Measurements from ENCODE around the gene WNT7A. TPM values are rescaled to one million over a fixed set of nuclear protein-coding genes. Genes with fewer than 3 reads are reported as not detected.

The WNT7A gene
- polyA plus RNA-seq, 4 donors = 0.01 TPM; not detected in 3

DNA sequence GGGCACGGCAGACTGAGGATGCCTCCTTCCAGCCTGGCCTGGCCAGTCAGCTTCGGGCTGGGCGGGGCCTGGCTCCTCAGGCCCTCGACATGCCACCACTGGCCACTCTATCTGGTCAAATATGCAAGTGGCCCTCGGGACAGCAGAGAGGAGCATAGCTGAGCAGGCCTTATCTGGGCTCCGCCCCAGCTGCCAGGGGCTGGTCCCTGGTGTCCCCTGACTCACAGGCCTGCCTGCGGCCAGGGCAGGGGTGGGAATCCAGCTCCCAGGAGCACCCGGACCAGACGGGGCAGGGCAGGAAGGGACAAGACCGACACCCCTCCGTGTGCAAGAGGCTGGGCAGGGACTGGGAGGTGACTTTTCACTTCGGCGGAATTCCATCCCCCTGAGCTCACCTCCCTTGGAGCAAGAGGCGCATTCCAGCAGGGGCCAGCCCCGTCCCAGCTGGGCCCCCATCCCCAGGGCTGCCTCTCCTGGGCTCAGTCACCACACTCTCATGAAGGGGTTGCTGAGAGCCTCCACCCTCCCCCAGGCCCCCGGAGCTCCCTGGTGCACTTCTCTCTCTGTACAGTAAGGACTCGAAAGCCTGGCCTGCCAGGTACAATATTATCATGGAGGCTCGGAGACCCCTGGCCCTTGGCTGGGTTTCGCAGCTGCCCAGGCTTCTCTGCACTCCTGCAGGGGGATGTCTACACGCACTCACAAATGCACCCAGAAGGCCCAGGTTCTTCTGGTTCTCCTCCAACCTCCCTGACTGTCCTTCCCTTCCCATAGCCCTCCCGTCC, 29.5 kb downstream of the WNT7A start:
- Histone ChIP-seq H3K9me3 (ENCODE audit: control insufficient read depth in 2 of 2, insufficient read depth in 1 of 2, low read depth in 1 of 2, low read length in 1 of 2) (no peaks in the 10 kb centered on the region), H3K4me1 (ENCODE audit: control insufficient read depth in 3 of 3, insufficient read depth in 2 of 3, low read depth in 1 of 3, low read length in 2 of 3) (no peaks in the 10 kb centered on the region), H3K4me3 (ENCODE audit: low read depth in 1 of 3, low read length in 3 of 3) (no peak overlapping the region), H3K27ac (ENCODE audit: low read depth in 1 of 3, low read length in 2 of 3) (no peak overlapping the region), H3K36me3 (ENCODE audit: control insufficient read depth in 3 of 3, insufficient read depth in 2 of 3, low read depth in 1 of 3, low read length in 3 of 3) (no peaks in the 10 kb centered on the region), H3K27me3 (ENCODE audit: control insufficient read depth in 3 of 3, insufficient read depth in 3 of 3, low read length in 3 of 3) (peaks cover 0 to 6% (median 0%) of the 10 kb centered on the region in 3 donors)
- DNase-seq (no peak), FAIRE-seq (no peak)
- WGBS, 3 donors = 48 to 57% (median 49%) methylated on average over 21 of the region's 21 CpGs

GRCh38 chr3:13849018-13849417, 30.9 kb downstream of the WNT7A start:
- no peaks in the 10 kb centered on the region for H3K9me3 ChIP-seq (ENCODE audit: control insufficient read depth in 2 of 2, insufficient read depth in 1 of 2, low read depth in 1 of 2, low read length in 1 of 2)
- H3K36me3 ChIP-seq (ENCODE audit: control insufficient read depth in 3 of 3, insufficient read depth in 2 of 3, low read depth in 1 of 3, low read length in 3 of 3) = no peaks in the 10 kb centered on the region
- no peak overlapping the region for H3K4me3 ChIP-seq (ENCODE audit: low read depth in 1 of 3, low read length in 3 of 3)
- H3K27me3 ChIP-seq (ENCODE audit: control insufficient read depth in 3 of 3, insufficient read depth in 3 of 3, low read length in 3 of 3) = peaks cover 0 to 15% (median 0%) of the 10 kb centered on the region in 3 donors
- 70 to 79% (median 75%) methylated on average over 5 of the region's 5 CpGs for WGBS, 3 donors
- DNase-seq = no peak
- no peak overlapping the region for H3K27ac ChIP-seq (ENCODE audit: low read depth in 1 of 3, low read length in 2 of 3)
- FAIRE-seq = no peak
- H3K4me1 ChIP-seq (ENCODE audit: control insufficient read depth in 3 of 3, insufficient read depth in 2 of 3, low read depth in 1 of 3, low read length in 2 of 3) = no peaks in the 10 kb centered on the region

GRCh38 chr3:13846716-13847570, 32.9 kb downstream of the WNT7A start:
- Histone ChIP-seq H3K4me3 (ENCODE audit: low read depth in 1 of 3, low read length in 3 of 3) (no peak overlapping the region), H3K27me3 (ENCODE audit: control insufficient read depth in 3 of 3, insufficient read depth in 3 of 3, low read length in 3 of 3) (peaks cover 0 to 15% (median 0%) of the 10 kb centered on the region in 3 donors), H3K4me1 (ENCODE audit: control insufficient read depth in 3 of 3, insufficient read depth in 2 of 3, low read depth in 1 of 3, low read length in 2 of 3) (no peaks in the 10 kb centered on the region), H3K9me3 (ENCODE audit: control insufficient read depth in 2 of 2, insufficient read depth in 1 of 2, low read depth in 1 of 2, low read length in 1 of 2) (no peaks in the 10 kb centered on the region), H3K27ac (ENCODE audit: low read depth in 1 of 3, low read length in 2 of 3) (no peak overlapping the region), H3K36me3 (ENCODE audit: control insufficient read depth in 3 of 3, insufficient read depth in 2 of 3, low read depth in 1 of 3, low read length in 3 of 3) (no peaks in the 10 kb centered on the region)
- DNase-seq (no peak), FAIRE-seq (no peak)
- WGBS, 3 donors = 68 to 71% (median 68%) methylated on average over 15 to 16 of the region's 16 CpGs

DNA sequence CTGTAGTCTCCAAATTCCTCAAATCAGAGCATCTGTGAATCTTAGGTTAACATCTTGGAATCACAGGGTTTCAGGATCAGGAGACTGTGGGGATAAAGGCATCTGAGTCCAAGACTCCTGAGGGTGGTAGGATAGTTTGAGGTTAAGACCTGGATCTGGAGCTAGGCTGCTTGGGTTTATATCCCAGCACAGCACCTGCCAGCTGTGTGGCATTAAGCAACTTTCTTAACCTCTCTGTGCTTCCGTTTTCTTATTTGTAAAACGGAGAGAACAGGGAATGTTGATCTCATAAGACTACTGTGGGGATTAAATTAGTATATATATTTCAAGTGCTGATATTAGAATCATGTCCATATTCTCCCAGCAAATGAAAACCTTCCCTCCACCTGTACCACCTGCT, 33.6 kb downstream of the WNT7A start:
- WGBS, 3 donors = 79 to 84% (median 80%) methylated on average over 2 of the region's 2 CpGs
- Histone ChIP-seq H3K27ac (ENCODE audit: low read depth in 1 of 3, low read length in 2 of 3) (no peak overlapping the region), H3K27me3 (ENCODE audit: control insufficient read depth in 3 of 3, insufficient read depth in 3 of 3, low read length in 3 of 3) (peaks cover 0 to 15% (median 0%) of the 10 kb centered on the region in 3 donors), H3K36me3 (ENCODE audit: control insufficient read depth in 3 of 3, insufficient read depth in 2 of 3, low read depth in 1 of 3, low read length in 3 of 3) (no peaks in the 10 kb centered on the region), H3K4me3 (ENCODE audit: low read depth in 1 of 3, low read length in 3 of 3) (no peak overlapping the region), H3K9me3 (ENCODE audit: control insufficient read depth in 2 of 2, insufficient read depth in 1 of 2, low read depth in 1 of 2, low read length in 1 of 2) (no peaks in the 10 kb centered on the region), H3K4me1 (ENCODE audit: control insufficient read depth in 3 of 3, insufficient read depth in 2 of 3, low read depth in 1 of 3, low read length in 2 of 3) (no peaks in the 10 kb centered on the region)
- FAIRE-seq = no peak
- DNase-seq = no peak

GRCh38 chr3:13845806-13846205, 34.1 kb downstream of the WNT7A start:
- Histone ChIP-seq H3K36me3 (ENCODE audit: control insufficient read depth in 3 of 3, insufficient read depth in 2 of 3, low read depth in 1 of 3, low read length in 3 of 3) (no peaks in the 10 kb centered on the region), H3K4me1 (ENCODE audit: control insufficient read depth in 3 of 3, insufficient read depth in 2 of 3, low read depth in 1 of 3, low read length in 2 of 3) (no peaks in the 10 kb centered on the region), H3K27ac (ENCODE audit: low read depth in 1 of 3, low read length in 2 of 3) (no peak overlapping the region), H3K27me3 (ENCODE audit: control insufficient read depth in 3 of 3, insufficient read depth in 3 of 3, low read length in 3 of 3) (peaks cover 0 to 15% (median 0%) of the 10 kb centered on the region in 3 donors), H3K4me3 (ENCODE audit: low read depth in 1 of 3, low read length in 3 of 3) (no peak overlapping the region), H3K9me3 (ENCODE audit: control insufficient read depth in 2 of 2, insufficient read depth in 1 of 2, low read depth in 1 of 2, low read length in 1 of 2) (no peaks in the 10 kb centered on the region)
- FAIRE-seq (no peak), DNase-seq (no peak)
- 66 to 84% (median 80%) methylated on average over 7 of the region's 7 CpGs for WGBS, 3 donors

- Histone ChIP-seq H3K36me3 (ENCODE audit: control insufficient read depth in 3 of 3, insufficient read depth in 2 of 3, low read depth in 1 of 3, low read length in 3 of 3) (no peaks in the 10 kb centered on the region), H3K27me3 (ENCODE audit: control insufficient read depth in 3 of 3, insufficient read depth in 3 of 3, low read length in 3 of 3) (peaks cover 0 to 15% (median 0%) of the 10 kb centered on the region in 3 donors), H3K4me3 (ENCODE audit: low read depth in 1 of 3, low read length in 3 of 3) (no peak overlapping the region), H3K4me1 (ENCODE audit: control insufficient read depth in 3 of 3, insufficient read depth in 2 of 3, low read depth in 1 of 3, low read length in 2 of 3) (no peaks in the 10 kb centered on the region), H3K9me3 (ENCODE audit: control insufficient read depth in 2 of 2, insufficient read depth in 1 of 2, low read depth in 1 of 2, low read length in 1 of 2) (no peaks in the 10 kb centered on the region), H3K27ac (ENCODE audit: low read depth in 1 of 3, low read length in 2 of 3) (no peak overlapping the region)
- FAIRE-seq (no peak), DNase-seq (no peak)
- 49 to 57% (median 50%) methylated on average over 10 of the region's 10 CpGs for WGBS, 3 donors
Observed at GRCh38 chr3:13844911-13845310, 35.0 kb downstream of the WNT7A start.

DNA sequence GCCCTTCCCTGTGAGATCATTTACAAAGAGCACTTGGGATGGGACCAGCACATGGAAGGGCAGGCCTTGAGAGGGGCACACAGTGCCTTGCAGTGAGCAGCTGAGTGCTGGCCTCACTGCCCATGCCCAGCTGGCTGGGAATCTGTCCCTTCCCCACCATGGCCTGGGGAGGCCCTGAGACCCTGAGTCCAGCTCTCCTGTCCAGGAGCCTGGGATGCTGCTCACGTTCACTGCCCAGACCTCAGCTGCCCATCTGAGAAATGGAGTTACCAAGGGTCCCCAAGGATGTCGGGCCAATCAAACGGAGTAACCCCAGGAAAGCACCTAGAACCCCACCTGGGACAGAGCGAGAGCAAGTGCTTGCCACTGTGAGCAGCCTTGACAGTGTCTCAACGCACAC, 35.6 kb downstream of the WNT7A start:
- DNase-seq = no peak
- WGBS, 3 donors = 75 to 86% (median 81%) methylated on average over 5 of the region's 5 CpGs
- no peaks in the 10 kb centered on the region for H3K36me3 ChIP-seq (ENCODE audit: control insufficient read depth in 3 of 3, insufficient read depth in 2 of 3, low read depth in 1 of 3, low read length in 3 of 3)
- no peak overlapping the region for H3K27ac ChIP-seq (ENCODE audit: low read depth in 1 of 3, low read length in 2 of 3)
- H3K4me3 ChIP-seq (ENCODE audit: low read depth in 1 of 3, low read length in 3 of 3) = no peak overlapping the region
- no peak for FAIRE-seq
- H3K9me3 ChIP-seq (ENCODE audit: control insufficient read depth in 2 of 2, insufficient read depth in 1 of 2, low read depth in 1 of 2, low read length in 1 of 2) = no peaks in the 10 kb centered on the region
- H3K4me1 ChIP-seq (ENCODE audit: control insufficient read depth in 3 of 3, insufficient read depth in 2 of 3, low read depth in 1 of 3, low read length in 2 of 3) = no peaks in the 10 kb centered on the region
- peaks cover 0 to 12% (median 0%) of the 10 kb centered on the region in 3 donors for H3K27me3 ChIP-seq (ENCODE audit: control insufficient read depth in 3 of 3, insufficient read depth in 3 of 3, low read length in 3 of 3)

DNA sequence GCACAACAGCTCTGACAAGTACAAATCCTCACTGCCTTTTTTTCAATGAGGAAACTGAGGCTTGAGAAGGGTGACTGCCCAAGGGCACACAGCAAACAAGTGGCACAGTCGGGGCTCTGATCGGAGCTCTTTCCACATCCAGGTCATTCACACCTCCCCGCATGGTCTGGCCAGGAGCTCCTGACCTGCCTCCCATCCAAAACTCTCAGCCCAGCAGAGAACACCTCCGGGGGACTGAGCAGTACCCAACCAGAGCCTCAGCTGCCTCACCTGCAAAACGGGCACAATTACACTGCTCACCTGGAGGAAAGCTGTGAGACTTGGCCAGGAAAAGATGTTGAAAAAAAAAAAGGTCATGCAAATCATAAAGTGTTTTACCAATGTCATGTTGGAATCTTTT, 36.5 kb downstream of the WNT7A start:
- H3K27me3 ChIP-seq (ENCODE audit: control insufficient read depth in 3 of 3, insufficient read depth in 3 of 3, low read length in 3 of 3) = peaks cover 0 to 12% (median 0%) of the 10 kb centered on the region in 3 donors
- 65 to 86% (median 68%) methylated on average over 5 of the region's 5 CpGs for WGBS, 3 donors

More for the DNA sequence above, 36.5 kb downstream of the WNT7A start:
- Histone ChIP-seq H3K4me1 (ENCODE audit: control insufficient read depth in 3 of 3, insufficient read depth in 2 of 3, low read depth in 1 of 3, low read length in 2 of 3) (no peaks in the 10 kb centered on the region), H3K36me3 (ENCODE audit: control insufficient read depth in 3 of 3, insufficient read depth in 2 of 3, low read depth in 1 of 3, low read length in 3 of 3) (no peaks in the 10 kb centered on the region), H3K9me3 (ENCODE audit: control insufficient read depth in 2 of 2, insufficient read depth in 1 of 2, low read depth in 1 of 2, low read length in 1 of 2) (no peaks in the 10 kb centered on the region), H3K27ac (ENCODE audit: low read depth in 1 of 3, low read length in 2 of 3) (no peak overlapping the region), H3K4me3 (ENCODE audit: low read depth in 1 of 3, low read length in 3 of 3) (no peak overlapping the region)
- no peak for DNase-seq
- no peak for FAIRE-seq

Data from small intestine (tissue), 7 donors.